Ovary (tissue), 9 donors: ENCODE data around the gene SLC26A2. TPM values are rescaled to one million over a fixed set of nuclear protein-coding genes. Genes with fewer than 3 reads are reported as not detected.
"Not testable (repeated sequence)": the region's sequence is repeated elsewhere in the genome, so short reads cannot be mapped to it uniquely, and the experiment has no call there.

ENCODE experiments used
- DNase-seq, 5 donors: peaks; one replicate each; pipeline ENCODE4 v3.0.0-alpha.2; 2019 to 2020
- H3K27ac ChIP-seq, 2 donors: fragments of 200-600 bp; one replicate each; pipeline versions ENCODE4 v1.5.1 to v1.8.0; 2019 to 2022
- H3K27me3 ChIP-seq: fragments of 200-600 bp; one replicate; pipeline ENCODE4 v1.8.0; 2022
- H3K36me3 ChIP-seq: fragments of 200-600 bp; sonication (generic); one replicate; pipeline ENCODE4 v1.5.1; 2019
- H3K4me1 ChIP-seq: one replicate; pipeline ENCODE4 v1.8.1; 2013; ENCODE audit warnings: mild to moderate bottlenecking, moderate library complexity; ENCODE audit not compliant: insufficient read depth
- H3K4me3 ChIP-seq: fragments of 200-600 bp; sonication (generic); one replicate; pipeline ENCODE4 v1.5.1; 2017
- H3K9me3 ChIP-seq, 2 donors: fragments of 200-600 bp in 1 of 2; sonication (generic) in 1 of 2; one replicate each; pipeline versions ENCODE4 v1.5.1 to v1.8.1; 2013 to 2019; ENCODE audit warnings: mild to moderate bottlenecking in 1 of 2, moderate library complexity in 1 of 2
- CTCF ChIP-seq, 3 donors: fragments of 450-650 bp in 2 of 3; fragments of 200-600 bp in 1 of 3; IDR thresholded peaks; one replicate each; pipeline versions ENCODE4 v1.5.1 to v1.8.0; 2016 to 2022; ENCODE audit warnings: antibody characterized with exemption in 3 of 3, mild to moderate bottlenecking in 1 of 3
- EP300 ChIP-seq: sonication (generic); formaldehyde crosslinking; IDR thresholded peaks from one replicate; pipeline ENCODE4 v1.6.1; 2017; ENCODE audit warnings: antibody characterized with exemption
- POLR2A ChIP-seq: fragments of 450-650 bp; IDR thresholded peaks from one replicate; pipeline ENCODE4 v1.6.1; 2017; ENCODE audit warnings: antibody characterized with exemption, mild to moderate bottlenecking, moderate library complexity
- WGBS, 3 donors: extraction: QIAGEN DNeasy Blood & Tissue Kit in 1 of 3; methylation state at CpG; one replicate each; pipeline versions ENCODE4 v1.1.5 to v1.1.7; 2013 to 2017; 5-methylcytosine and 5-hydroxymethylcytosine counted together
- intact Hi-C, 4 donors: fragments of 100-400 bp; cut with DNase I; formaldehyde crosslinking; loops; one replicate each; pipeline versions ENCODE4 v1.11.0 to v1.15.1; 2022 to 2023
- polyA plus RNA-seq, 2 donors: library from polyadenylated mRNA; stranded (reverse); fragments of 200-250 nt in 1 of 2; fragments of 350-450 nt in 1 of 2; fragmentation: Illumina TruSeq in 1 of 2; extraction: RNeasy Lipid Tissue Mini Kit (QIAGEN cat#74804) in 1 of 2; gene quantifications; one replicate each; pipeline ENCODE4 v1.2.3, GENCODE V29; 2013 to 2014
- total RNA-seq, 7 donors: library from RNA; depleted of rRNA in 2 of 7; stranded (reverse); fragments of >200 nt in 2 of 7; fragmentation: NEBNext Ultra II Directional in 3 of 7; extraction: Animal tissue kit (Norgen Biotek cat#: 25700) in 3 of 7; gene quantifications; one replicate each; pipeline versions ENCODE4 v1.1.0 to v1.2.4, GENCODE V29; 2016 to 2023
- donor health status: DM: no; HTN: no; CAD: no; lungs with moderate emphysema.
- donor health status: DM: no; HTN: no; CAD: no.
- donor health status: Bipolar disorder and iron deficiency.
- donor health status: DM: yes; HTN: yes; CAD: no.
- donor health status: DM: no; HTN: no; CAD: no.
- donor health status: DM: yes; HTN: yes; CAD: no.

Gene SLC26A2
- total and polyA plus RNA-seq, 9 donors, result 4.4 to 19.0 (median 13.3) TPM

DNA sequence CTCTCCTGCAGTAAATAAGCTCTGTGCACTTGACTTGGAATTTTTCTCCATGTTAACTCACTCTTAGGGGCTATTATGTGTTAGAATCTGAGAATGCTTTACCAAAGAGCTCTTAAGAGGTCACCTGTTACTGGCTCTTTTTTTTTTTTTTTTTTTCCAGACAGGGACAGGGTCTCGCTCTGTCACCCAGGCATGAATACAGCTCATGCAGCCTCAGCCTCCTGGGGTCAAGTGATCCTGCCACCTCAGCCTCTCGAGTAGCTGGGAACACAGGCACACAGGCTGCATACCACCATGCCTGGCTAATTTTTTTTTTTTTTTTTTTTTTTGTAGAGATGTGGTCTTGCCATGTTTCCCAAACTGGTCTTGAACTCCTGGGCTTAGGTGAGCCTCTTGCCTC, 62.1 kb downstream of the SLC26A2 start:
- no peaks in the 10 kb centered on the region for H3K9me3 ChIP-seq
- H3K4me3 ChIP-seq, result no peak overlapping the region
- H3K36me3 ChIP-seq, result no peaks in the 10 kb centered on the region
- no peak overlapping the region for H3K27ac ChIP-seq
- intact Hi-C loops, result no loop called here
- no peak for TF ChIP-seq CTCF (IDR thresholded peaks at IDR 0.05)
- no peaks in the 10 kb centered on the region for H3K4me1 ChIP-seq
- no peak for DNase-seq
- 85 to 88% (median 86%) methylated on average over 2 of the region's 2 CpGs for WGBS, 3 donors
- H3K27me3 ChIP-seq, result no peaks in the 10 kb centered on the region

- 95 to 97% (median 96%) methylated on average over 1 of the region's 1 CpG for WGBS, 3 donors
- H3K4me3 ChIP-seq, result no peak overlapping the region
- no peaks in the 10 kb centered on the region for H3K9me3 ChIP-seq
- no peaks in the 10 kb centered on the region for H3K36me3 ChIP-seq
- H3K4me1 ChIP-seq, result no peaks in the 10 kb centered on the region
- no peak overlapping the region for H3K27ac ChIP-seq
- no peaks in the 10 kb centered on the region for H3K27me3 ChIP-seq
- intact Hi-C loops, result no loop called here
- TF ChIP-seq CTCF (IDR thresholded peaks at IDR 0.05) (no peak), POLR2A (no peak), EP300 (no peak)
- DNase-seq, result no peak
These were observed 62.6 kb downstream of the SLC26A2 start for GRCh38 chr5:150023136-150023535.

GRCh38 chr5:150024346-150024984, 63.9 kb downstream of the SLC26A2 start:
- Histone ChIP-seq H3K4me3 (no peak overlapping the region), H3K4me1 (no peaks in the 10 kb centered on the region), H3K36me3 (no peaks in the 10 kb centered on the region), H3K27ac (no peak overlapping the region), H3K27me3 (no peaks in the 10 kb centered on the region), H3K9me3 (no peaks in the 10 kb centered on the region)
- TF ChIP-seq EP300 (no peak), CTCF (IDR thresholded peaks at IDR 0.05) (no peak), POLR2A (no peak)
- no peak for DNase-seq
- 71 to 80% (median 74%) methylated on average over 9 of the region's 9 CpGs for WGBS, 3 donors
- intact Hi-C loops, result no loop called here

DNA sequence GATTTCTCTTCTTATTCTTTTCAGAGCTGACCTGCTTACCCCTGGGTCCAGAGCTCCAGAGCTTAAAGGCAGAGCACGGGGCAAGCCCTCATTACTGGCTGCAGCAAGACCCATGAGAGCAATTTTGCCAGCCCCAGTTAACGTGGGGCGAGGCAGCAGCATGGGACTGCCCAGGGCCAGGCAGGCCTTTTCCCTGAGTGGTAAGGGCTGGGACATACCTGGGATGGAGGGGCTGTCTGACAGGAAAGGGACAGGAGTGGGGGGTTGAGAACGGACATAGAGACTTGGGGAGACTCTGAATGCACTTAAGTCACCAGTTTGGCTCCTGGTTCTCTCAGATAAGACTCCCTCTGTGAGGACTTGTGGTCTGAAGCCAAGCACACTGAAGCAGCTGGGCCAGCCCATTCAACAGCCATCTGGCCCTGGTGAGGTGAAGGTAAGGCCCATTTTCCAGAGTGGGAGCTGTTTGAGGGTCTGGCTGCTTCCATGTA, 66.2 kb downstream of the SLC26A2 start:
- no peak overlapping the region for H3K27ac ChIP-seq
- no peak overlapping the region for H3K4me3 ChIP-seq
- DNase-seq, result no peak
- no peaks in the 10 kb centered on the region for H3K27me3 ChIP-seq
- intact Hi-C loops, result no loop called here
- no peaks in the 10 kb centered on the region for H3K4me1 ChIP-seq
- no peak for TF ChIP-seq POLR2A
- no peak for TF ChIP-seq EP300
- TF ChIP-seq CTCF (IDR thresholded peaks at IDR 0.05), result no peak
- H3K36me3 ChIP-seq, result no peaks in the 10 kb centered on the region
- 91 to 94% (median 93%) methylated on average over 4 of the region's 4 CpGs for WGBS, 3 donors
- no peaks in the 10 kb centered on the region for H3K9me3 ChIP-seq

DNA sequence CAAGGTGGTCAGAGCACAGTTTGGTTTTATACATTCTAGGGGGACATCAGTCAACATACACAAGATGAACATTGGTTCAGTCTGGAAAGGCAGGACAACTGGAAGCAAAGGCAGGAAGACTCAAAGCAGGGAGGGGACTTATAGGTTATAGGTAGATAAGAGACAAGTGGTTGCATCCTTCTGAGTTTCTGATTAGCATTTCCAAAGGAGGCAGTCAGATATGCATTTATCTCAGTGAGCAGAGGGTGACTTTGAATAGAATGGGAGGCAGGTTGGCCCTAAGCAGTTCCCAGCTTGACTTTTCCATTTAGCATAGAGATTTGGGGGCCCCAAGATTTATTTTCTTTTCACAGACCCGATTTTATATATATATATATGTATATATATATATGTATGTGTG, 67.5 kb downstream of the SLC26A2 start:
- H3K27me3 ChIP-seq, H3K4me1 ChIP-seq, H3K36me3 ChIP-seq, H3K4me3 ChIP-seq, intact Hi-C loops, H3K27ac ChIP-seq, DNase-seq, H3K9me3 ChIP-seq: not testable (repeated sequence)
- 60 to 76% (median 69%) methylated on average over 1 of the region's 1 CpG for WGBS, 3 donors
